SU-DHL-6 (cell line): ENCODE results near the gene WFIKKN2.

Experiments used
- CTCF ChIP-seq: fragments of 200-600 bp; sonication (generic); IDR thresholded peaks from one replicate; pipeline ENCODE4 v1.5.1; 2017; ENCODE audit warnings: antibody characterized with exemption, mild to moderate bottlenecking, low read length, moderate library complexity; ENCODE audit not compliant: insufficient read depth, poor library complexity, severe bottlenecking
- EZH2phosphoT487 ChIP-seq: fragments of 200-600 bp; sonication (generic), shearing (Covaris generic); conservative IDR thresholded peaks from 2 replicates; pipeline ENCODE4 v1.6.1; 2018; ENCODE audit warnings: mild to moderate bottlenecking, antibody characterized with exemption, low read length, moderate library complexity, mixed read lengths

GRCh38 chr17:50843150-50843905 lies 7.9 kb downstream of the WFIKKN2 start:
- TF ChIP-seq CTCF (no peak), EZH2phosphoT487 (no peak)
